GM19193 (cell line): ENCODE measurements around the gene UTS2B.

Source experiments
- POLR2A ChIP-seq: IDR thresholded peaks from 4 replicates; pipeline ENCODE4 v1.6.1; 2011; ENCODE audit not compliant: insufficient read depth, insufficient read length; ENCODE audit errors: extremely low read depth

Gene UTS2B, protein sequence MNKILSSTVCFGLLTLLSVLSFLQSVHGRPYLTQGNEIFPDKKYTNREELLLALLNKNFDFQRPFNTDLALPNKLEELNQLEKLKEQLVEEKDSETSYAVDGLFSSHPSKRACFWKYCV

DNA sequence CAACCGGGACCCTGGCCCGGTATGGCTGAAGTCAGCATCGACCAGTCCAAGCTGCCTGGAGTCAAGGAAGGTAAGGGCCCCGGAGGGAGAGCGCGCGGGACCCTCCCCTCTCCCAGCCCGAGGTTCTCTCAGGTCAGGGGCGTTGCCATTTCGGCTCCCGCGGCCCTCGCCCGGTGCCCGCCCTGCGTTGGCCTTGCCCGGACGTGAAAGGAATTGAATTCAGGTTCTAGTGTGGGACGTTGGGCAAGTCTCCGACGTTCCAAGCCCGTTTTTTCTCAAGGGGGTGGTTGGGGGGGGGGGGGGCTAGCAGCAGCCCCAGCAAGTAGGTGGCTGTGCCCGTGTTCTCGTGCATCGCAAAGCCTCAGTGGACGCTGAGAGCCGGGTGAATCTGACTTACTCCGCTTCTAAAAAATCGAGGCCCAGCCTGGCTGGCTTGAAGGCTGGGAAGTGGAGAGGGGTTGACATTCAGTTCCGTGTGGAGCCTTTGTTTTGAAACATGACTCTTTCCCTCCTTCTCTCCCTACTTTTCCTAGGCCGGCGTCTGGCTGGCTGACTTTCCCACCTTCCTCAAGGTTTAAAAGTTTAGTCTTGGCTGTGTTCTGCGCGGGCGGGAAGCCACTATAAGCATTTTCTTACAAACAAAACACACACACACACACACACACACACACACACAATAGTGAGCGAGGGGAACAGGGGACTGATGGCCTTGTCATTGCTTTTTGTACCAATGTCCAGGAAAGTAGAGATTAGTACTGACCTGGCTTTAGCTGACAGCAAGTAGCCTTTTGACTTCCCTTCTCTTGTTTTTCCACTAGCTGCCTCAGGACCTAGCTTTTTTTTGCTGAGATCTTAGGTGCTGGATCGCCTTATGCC, at the start of gene UTS2B:
TSS of gene UTS2B (minus strand) at position 873 of the 876 bp plus-strand sequence. CDS start 48,337 bp downstream, outside the sequence.
- no peak for TF ChIP-seq POLR2A

DNA sequence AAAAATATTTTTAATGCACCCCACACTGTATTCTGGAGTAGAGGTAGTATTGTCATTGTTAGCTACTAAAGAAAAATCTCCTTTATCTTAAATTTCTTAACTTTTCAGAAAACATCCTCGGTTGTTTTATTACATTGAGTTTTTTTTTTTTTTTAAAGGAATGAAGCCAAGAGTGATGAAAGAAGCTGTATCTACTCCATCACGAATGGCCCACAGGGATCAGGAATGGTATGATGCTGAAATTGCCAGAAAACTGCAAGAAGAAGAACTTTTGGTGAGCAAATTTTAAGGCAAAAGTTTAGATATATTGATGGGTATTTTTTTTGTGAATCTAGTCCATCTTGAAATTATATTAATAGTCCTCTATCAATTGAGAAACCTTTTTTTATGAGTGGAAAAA, 49.7 kb upstream of the UTS2B start:
- TF ChIP-seq POLR2A: no peak

GRCh38 chr3:191379446-191379845, 49.1 kb upstream of the UTS2B start:
- TF ChIP-seq POLR2A: no peak

DNA sequence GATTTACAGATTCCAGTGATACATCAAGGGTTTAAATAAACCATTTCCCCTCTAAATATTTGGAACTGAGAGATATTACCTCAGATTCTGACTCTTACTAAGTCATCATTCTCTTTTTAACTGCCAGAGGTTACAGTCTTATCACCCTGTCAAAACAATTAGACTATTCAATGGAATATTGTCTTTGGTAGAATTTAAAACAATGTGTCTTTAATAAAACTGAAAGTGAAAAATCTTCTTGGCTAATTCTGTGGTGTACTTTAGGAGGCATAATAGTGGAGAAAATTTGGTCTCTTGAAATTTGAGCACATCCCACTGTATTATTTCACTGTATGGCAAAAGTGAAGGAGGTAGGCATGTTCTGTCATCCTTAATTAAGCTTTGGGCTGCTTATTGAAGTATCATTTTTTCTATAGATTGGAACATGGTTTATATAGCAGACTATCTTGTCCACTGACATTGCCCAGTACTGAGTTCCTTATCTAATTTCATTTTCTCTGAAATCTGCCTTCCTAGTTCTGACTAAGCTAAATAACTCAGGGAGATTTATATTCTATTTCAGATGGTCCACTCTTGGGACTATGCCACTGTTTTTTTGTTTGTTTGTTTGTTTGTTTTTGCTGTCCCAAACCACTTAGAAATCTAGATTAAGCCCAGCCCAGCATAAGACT, 48.0 kb upstream of the UTS2B start:
- TF ChIP-seq POLR2A: no peak

DNA sequence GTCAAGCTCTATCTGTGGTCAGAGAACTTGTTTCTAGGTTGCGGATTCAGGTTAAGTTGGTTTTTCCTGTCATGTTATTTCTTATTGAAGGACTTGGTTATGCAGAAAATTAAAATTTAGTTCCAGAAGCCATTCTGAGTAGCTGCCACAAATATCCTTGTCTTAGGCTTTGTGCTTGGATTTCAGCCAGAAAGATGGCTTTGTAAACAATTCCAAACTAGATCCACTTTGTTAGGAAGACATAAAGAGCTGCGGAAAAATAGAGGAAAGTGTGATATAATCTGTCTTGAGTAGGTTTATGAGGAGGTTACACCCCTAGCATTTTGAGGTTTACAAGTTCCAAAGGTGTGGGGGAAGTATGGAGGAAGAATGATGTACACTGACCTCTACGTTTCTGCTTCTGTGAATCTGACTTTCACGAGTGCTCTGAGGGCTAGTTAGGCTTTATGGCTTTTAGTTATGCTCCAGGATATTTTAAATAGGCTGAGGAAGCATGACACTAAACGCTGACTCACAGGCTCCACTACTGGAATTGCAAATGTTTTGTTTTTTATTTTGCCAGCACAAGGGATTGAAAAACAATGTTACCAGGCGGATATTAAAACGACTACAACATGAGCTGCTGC, 46.3 kb upstream of the UTS2B start:
- TF ChIP-seq POLR2A: no peak

- no peak for TF ChIP-seq POLR2A
These were observed 43.0 kb upstream of the UTS2B start for GRCh38 chr3:191373327-191373726.

DNA sequence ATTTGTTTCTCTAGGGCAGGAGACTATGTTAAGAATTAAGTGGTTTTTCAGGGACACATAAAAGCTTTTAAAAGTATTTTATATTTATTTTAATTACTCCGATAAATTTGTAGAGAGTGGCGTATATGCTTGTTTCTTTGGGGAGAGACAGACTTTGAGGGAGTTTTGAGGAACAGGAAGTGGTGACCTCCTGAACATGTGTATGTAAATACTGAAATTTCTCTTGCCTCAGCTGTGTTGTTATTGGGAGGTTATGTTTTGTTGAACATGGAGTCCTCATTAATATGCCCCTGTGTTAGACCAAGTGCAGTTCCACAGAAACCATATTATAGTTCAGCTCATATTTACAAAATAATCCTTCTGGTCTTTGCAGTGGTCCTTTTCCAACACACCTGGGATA, 41.8 kb upstream of the UTS2B start:
- TF ChIP-seq POLR2A: no peak

- TF ChIP-seq POLR2A: no peak
These were observed 39.3 kb upstream of the UTS2B start for GRCh38 chr3:191369616-191370010.

DNA sequence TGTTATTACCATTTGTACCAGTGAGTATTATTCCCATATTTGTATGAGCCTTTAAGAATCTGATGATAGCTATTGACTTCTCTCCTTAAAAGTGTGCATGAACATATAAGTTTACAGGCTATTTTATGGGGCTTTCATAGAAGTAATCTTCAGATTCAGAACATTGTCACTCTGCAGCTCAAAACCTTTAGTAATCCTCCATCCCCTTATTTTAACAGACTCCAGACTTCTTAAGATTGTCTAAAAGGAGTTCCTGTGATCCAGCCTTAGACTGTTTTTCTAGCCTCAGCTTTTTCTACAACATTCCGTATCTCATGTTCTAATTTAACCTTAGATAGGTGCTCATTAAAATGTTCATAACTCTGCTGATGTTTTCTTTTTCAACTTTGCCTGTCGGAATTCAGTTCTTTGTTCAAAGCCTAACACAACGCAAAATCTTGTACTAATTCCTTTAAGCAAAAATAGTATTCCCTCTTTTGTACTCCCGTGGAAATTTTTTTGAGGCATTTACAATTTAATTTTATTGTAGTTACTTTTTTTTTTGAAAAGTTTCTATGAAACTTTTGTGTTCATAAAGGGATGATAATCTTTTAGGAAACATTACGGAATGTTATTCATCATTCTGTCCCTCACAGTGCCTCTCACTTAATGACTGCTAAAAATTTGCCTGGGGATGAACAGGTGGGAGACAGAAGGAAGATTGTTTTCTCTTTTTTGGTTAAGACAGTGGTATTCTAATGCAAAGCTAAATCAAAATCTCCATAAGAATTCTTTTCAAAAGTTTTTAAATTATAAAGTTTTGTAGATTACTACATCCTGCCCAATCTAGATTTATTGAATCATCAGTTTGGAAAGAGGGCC, 38.7 kb upstream of the UTS2B start:
- TF ChIP-seq POLR2A: no peak

- no peak for TF ChIP-seq POLR2A
These were observed 36.3 kb upstream of the UTS2B start for GRCh38 chr3:191366675-191367074.

DNA sequence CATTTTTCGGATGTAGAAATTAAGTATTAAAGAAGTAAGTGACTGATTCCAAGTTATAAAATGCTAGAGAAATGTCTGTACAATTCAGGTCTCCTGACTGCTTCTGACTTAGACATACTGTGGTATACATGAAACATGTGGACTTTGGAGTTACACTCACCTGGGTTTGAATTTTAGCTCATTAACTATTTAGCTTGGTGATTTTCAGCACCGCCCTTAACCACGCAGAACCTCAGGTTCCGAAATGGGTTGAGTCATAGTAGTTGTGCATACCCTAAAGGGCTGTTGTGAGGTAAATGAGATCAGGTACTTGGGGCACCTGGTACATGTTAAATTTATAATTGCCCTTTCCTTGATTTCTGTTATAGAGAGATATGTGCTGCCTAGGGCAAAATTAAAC, 32.9 kb upstream of the UTS2B start:
- no peak for TF ChIP-seq POLR2A

- TF ChIP-seq POLR2A: no peak
These were observed 32.3 kb upstream of the UTS2B start for GRCh38 chr3:191362524-191363090.

GRCh38 chr3:191362037-191362436, 31.7 kb upstream of the UTS2B start:
- TF ChIP-seq POLR2A: no peak

GRCh38 chr3:191361456-191361855, 31.1 kb upstream of the UTS2B start:
- TF ChIP-seq POLR2A: no peak
